ENCODE data around the gene UNC5C.

UNC5C gene

DNA sequence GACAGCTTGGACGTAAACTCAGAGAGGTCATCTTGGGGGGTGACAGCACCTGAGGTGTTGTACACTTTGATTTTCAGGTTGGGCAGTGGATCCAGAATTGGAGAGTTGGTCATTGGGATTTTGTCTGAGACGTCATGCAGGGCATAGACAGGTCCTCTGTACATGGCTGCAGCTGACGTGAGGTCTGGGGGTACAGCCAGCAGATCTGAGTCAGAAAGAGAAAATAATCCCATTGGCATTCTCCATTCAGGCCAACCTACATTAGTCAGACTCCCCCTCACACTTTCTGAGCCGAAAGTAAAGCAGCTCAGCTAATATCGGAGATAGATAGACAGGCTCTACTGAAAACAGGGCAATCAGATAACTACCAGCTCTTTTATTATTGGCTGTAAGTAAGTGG, 329.7 kb downstream of the UNC5C start:
- Histone ChIP-seq H3K4me3 (ENCODE audit: low read depth in 1 of 5, low read length in 5 of 5) (no peak overlapping the region), H3K27me3 (ENCODE audit: control insufficient read depth in 5 of 5, insufficient read depth in 4 of 5, low read length in 5 of 5) (no peaks in the 10 kb centered on the region), H3K9me3 (ENCODE audit: control insufficient read depth in 5 of 5, low read length in 5 of 5) (no peaks in the 10 kb centered on the region), H3K4me1 (ENCODE audit: control insufficient read depth in 5 of 5, insufficient read depth in 5 of 5, low read length in 5 of 5) (peaks cover 0 to 13% (median 9%) of the 10 kb centered on the region in 5 donors), H3K9ac (ENCODE audit: low read length in 5 of 5) (no peak overlapping the region), H3K27ac (ENCODE audit: low read depth, low read length) (no peak overlapping the region), H3K36me3 (ENCODE audit: control insufficient read depth in 5 of 5, insufficient read depth in 5 of 5, low read length in 5 of 5) (no peaks in the 10 kb centered on the region)

DNA sequence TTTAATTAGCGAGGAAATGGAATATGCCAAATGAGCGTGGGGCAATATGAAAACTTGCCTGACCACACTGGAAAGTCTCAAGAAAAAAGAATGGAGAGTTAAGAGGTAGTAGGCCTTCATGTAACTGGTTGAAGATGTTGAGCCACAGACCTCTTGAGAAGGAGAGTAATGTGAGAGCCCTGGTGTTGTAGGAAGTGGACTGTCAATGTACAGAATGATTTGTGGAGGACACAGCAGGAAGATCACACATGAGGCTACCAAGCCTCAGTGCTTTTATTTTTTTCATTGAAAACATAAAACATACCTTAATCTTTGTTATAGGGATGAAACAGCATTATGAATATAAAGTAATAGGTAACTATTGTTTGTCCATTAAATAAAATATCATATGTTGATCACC, 331.6 kb downstream of the UNC5C start:
- H3K4me3 ChIP-seq (ENCODE audit: low read depth in 1 of 5, low read length in 5 of 5), result no peak overlapping the region
- H3K9ac ChIP-seq (ENCODE audit: low read length in 5 of 5), result no peak overlapping the region
- H3K4me1 ChIP-seq (ENCODE audit: control insufficient read depth in 5 of 5, insufficient read depth in 5 of 5, low read length in 5 of 5), result peaks cover 0 to 23% (median 9%) of the 10 kb centered on the region in 5 donors
- H3K36me3 ChIP-seq (ENCODE audit: control insufficient read depth in 5 of 5, insufficient read depth in 5 of 5, low read length in 5 of 5), result no peaks in the 10 kb centered on the region
- no peaks in the 10 kb centered on the region for H3K27me3 ChIP-seq (ENCODE audit: control insufficient read depth in 5 of 5, insufficient read depth in 4 of 5, low read length in 5 of 5)
- no peaks in the 10 kb centered on the region for H3K9me3 ChIP-seq (ENCODE audit: control insufficient read depth in 5 of 5, low read length in 5 of 5)
- no peak overlapping the region for H3K27ac ChIP-seq (ENCODE audit: low read depth, low read length)

DNA sequence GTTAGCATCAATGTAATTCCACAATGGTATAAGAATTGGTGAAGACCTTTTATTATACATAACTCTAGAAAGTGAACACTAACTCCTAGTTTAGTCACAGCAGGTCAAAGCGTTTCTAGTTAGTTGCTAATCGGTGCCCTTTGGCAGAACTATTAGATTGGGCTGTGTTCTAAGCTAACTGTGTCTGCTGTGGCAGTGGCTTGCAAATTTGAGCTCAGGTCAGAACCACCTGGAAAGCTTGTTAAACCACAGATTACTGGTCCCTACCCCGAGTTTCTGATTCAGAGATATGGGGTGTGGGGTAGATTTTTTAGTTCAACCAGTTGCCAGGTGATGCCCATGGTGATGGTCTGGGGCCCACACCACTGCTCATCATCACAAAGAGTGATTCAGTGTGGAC, 332.1 kb downstream of the UNC5C start:
- Histone ChIP-seq H3K4me1 (ENCODE audit: control insufficient read depth in 5 of 5, insufficient read depth in 5 of 5, low read length in 5 of 5) (peaks cover 0 to 23% (median 9%) of the 10 kb centered on the region in 5 donors), H3K9ac (ENCODE audit: low read length in 5 of 5) (no peak overlapping the region), H3K27me3 (ENCODE audit: control insufficient read depth in 5 of 5, insufficient read depth in 4 of 5, low read length in 5 of 5) (no peaks in the 10 kb centered on the region), H3K9me3 (ENCODE audit: control insufficient read depth in 5 of 5, low read length in 5 of 5) (no peaks in the 10 kb centered on the region), H3K27ac (ENCODE audit: low read depth, low read length) (no peak overlapping the region), H3K36me3 (ENCODE audit: control insufficient read depth in 5 of 5, insufficient read depth in 5 of 5, low read length in 5 of 5) (no peaks in the 10 kb centered on the region), H3K4me3 (ENCODE audit: low read depth in 1 of 5, low read length in 5 of 5) (no peak overlapping the region)

DNA sequence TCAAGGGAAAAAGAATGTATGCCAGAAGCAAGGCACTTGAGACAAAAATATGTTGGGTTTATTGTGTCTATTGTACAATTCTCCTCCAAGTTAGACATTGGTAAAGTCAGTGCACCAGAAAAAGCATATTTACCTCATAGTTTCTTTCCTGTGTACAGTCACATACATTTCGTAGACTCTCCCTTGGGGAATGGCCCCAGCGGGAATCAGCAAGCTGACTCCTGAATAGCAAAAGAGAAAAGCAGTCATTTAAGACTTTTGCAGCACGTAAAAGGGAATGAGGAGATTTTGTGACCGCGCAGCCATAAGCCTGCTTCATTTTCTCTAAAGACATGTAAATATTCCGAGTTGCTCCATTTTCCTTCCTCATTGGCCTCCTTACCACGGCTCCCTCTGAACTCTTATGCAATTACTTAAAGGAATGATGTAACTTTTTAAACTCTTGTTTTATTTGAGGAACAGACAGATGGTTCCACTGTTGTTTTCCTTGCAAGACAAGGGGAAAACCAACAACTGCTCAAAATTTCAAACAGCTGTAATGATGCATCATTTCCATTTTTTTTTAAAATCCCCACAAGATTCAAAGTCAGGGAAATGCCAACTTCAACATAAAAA, 332.7 kb downstream of the UNC5C start:
- H3K4me1 ChIP-seq (ENCODE audit: control insufficient read depth in 5 of 5, insufficient read depth in 5 of 5, low read length in 5 of 5), result peaks cover 0 to 23% (median 9%) of the 10 kb centered on the region in 5 donors
- no peak overlapping the region for H3K9ac ChIP-seq (ENCODE audit: low read length in 5 of 5)
- H3K27me3 ChIP-seq (ENCODE audit: control insufficient read depth in 5 of 5, insufficient read depth in 4 of 5, low read length in 5 of 5), result no peaks in the 10 kb centered on the region
- H3K27ac ChIP-seq (ENCODE audit: low read depth, low read length), result no peak overlapping the region
- H3K4me3 ChIP-seq (ENCODE audit: low read depth in 1 of 5, low read length in 5 of 5), result peak overlapping the region in 2 of 5 donors; percentile 1 to 8
- H3K36me3 ChIP-seq (ENCODE audit: control insufficient read depth in 5 of 5, insufficient read depth in 5 of 5, low read length in 5 of 5), result no peaks in the 10 kb centered on the region
- no peaks in the 10 kb centered on the region for H3K9me3 ChIP-seq (ENCODE audit: control insufficient read depth in 5 of 5, low read length in 5 of 5)

DNA sequence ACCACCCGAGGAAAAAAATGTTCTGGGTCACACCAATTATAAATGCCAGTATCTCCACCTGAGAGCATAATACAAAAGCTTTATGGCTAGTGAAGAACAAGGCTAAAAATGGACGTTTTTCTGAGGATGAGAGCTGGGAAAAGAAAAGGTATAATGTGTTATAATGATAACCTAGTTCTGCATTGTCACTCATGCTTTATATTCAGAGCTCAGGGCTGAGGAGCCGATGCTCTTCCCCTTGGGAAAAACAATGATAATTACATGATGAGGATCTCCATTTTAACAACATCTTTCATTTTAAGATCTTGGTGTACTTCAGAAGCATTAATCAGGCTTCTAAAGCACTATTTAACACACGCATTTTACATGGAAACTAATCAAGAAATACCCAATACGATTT, 333.7 kb downstream of the UNC5C start:
- H3K9me3 ChIP-seq (ENCODE audit: control insufficient read depth in 5 of 5, low read length in 5 of 5), result no peaks in the 10 kb centered on the region
- H3K4me1 ChIP-seq (ENCODE audit: control insufficient read depth in 5 of 5, insufficient read depth in 5 of 5, low read length in 5 of 5), result peaks cover 0 to 23% (median 9%) of the 10 kb centered on the region in 5 donors
- no peak overlapping the region for H3K27ac ChIP-seq (ENCODE audit: low read depth, low read length)
- H3K27me3 ChIP-seq (ENCODE audit: control insufficient read depth in 5 of 5, insufficient read depth in 4 of 5, low read length in 5 of 5), result no peaks in the 10 kb centered on the region
- no peak overlapping the region for H3K4me3 ChIP-seq (ENCODE audit: low read depth in 1 of 5, low read length in 5 of 5)
- H3K36me3 ChIP-seq (ENCODE audit: control insufficient read depth in 5 of 5, insufficient read depth in 5 of 5, low read length in 5 of 5), result no peaks in the 10 kb centered on the region
- H3K9ac ChIP-seq (ENCODE audit: low read length in 5 of 5), result no peak overlapping the region

DNA sequence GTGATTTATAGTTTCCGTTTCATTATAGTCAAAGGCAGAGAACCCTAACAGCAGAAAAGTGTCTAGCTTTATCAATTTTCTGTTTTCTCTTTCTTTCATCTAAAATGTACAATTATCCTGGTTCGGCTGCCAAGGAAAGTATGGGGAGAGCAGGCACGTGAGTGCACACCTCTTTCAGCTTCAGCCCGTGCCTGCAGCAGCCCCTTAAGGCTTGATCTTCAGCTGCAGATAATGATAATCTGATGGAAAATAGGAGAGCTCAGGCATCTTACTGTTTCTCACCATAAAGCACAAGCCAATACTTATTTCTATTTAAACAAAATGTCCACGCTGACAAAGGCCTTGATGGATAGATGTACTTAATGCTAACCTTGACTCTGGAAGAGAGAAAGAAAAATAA, 334.4 kb downstream of the UNC5C start:
- H3K9ac ChIP-seq (ENCODE audit: low read length in 5 of 5), result no peak overlapping the region

DNA sequence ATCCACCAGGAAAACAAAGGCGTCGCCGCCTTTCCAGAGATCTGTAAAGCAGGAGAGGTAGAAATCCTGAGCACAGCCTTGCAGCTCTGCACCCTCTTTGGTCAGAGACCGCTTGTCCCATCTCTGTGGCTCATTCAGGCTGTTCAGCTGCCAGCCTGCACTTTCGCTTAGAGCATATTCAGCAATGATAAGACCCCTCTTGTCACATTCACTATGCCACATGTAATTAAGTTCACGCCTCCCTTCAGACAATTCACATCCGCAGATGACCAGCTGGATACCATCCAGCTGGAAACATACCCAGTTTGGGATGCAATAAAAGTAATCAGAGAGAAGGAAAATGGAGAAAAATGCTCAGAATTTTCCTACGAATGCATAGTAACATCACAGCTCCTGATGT, 335.4 kb downstream of the UNC5C start:
- Histone ChIP-seq H3K27ac (ENCODE audit: low read depth, low read length) (no peak overlapping the region), H3K4me3 (ENCODE audit: low read depth in 1 of 5, low read length in 5 of 5) (no peak overlapping the region), H3K9ac (ENCODE audit: low read length in 5 of 5) (no peak overlapping the region), H3K36me3 (ENCODE audit: control insufficient read depth in 5 of 5, insufficient read depth in 5 of 5, low read length in 5 of 5) (peaks cover 0 to 4% (median 0%) of the 10 kb centered on the region in 5 donors), H3K4me1 (ENCODE audit: control insufficient read depth in 5 of 5, insufficient read depth in 5 of 5, low read length in 5 of 5) (peaks cover 0 to 23% (median 9%) of the 10 kb centered on the region in 5 donors), H3K27me3 (ENCODE audit: control insufficient read depth in 5 of 5, insufficient read depth in 4 of 5, low read length in 5 of 5) (no peaks in the 10 kb centered on the region), H3K9me3 (ENCODE audit: control insufficient read depth in 5 of 5, low read length in 5 of 5) (no peaks in the 10 kb centered on the region)

More for the DNA sequence above, 334.4 kb downstream of the UNC5C start:
- Histone ChIP-seq H3K4me3 (ENCODE audit: low read depth in 1 of 5, low read length in 5 of 5) (no peak overlapping the region), H3K4me1 (ENCODE audit: control insufficient read depth in 5 of 5, insufficient read depth in 5 of 5, low read length in 5 of 5) (peaks cover 0 to 23% (median 9%) of the 10 kb centered on the region in 5 donors), H3K27me3 (ENCODE audit: control insufficient read depth in 5 of 5, insufficient read depth in 4 of 5, low read length in 5 of 5) (no peaks in the 10 kb centered on the region), H3K9me3 (ENCODE audit: control insufficient read depth in 5 of 5, low read length in 5 of 5) (no peaks in the 10 kb centered on the region), H3K27ac (ENCODE audit: low read depth, low read length) (no peak overlapping the region), H3K36me3 (ENCODE audit: control insufficient read depth in 5 of 5, insufficient read depth in 5 of 5, low read length in 5 of 5) (no peaks in the 10 kb centered on the region)

DNA sequence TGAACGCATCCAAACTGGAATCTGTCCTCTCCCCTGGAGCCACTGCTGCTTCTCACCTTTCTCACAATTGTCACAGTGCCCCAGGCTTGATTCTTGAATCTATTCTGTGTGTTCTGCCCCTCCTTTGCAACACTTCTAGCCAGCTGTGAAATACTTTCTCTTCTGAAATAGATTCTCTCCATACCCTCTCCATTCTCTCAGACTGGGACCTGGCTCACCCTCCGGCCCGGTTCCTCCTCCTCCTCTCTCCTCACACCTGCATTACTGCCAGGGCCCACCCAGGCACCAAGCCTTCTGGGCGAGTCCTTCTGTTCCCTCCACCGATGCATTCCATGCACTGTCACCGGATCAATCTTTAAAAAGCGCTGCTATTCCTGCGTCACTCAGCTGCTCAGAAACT, 336.1 kb downstream of the UNC5C start:
- Histone ChIP-seq H3K36me3 (ENCODE audit: control insufficient read depth in 5 of 5, insufficient read depth in 5 of 5, low read length in 5 of 5) (peaks cover 0 to 4% (median 0%) of the 10 kb centered on the region in 5 donors), H3K27ac (ENCODE audit: low read depth, low read length) (no peak overlapping the region), H3K4me1 (ENCODE audit: control insufficient read depth in 5 of 5, insufficient read depth in 5 of 5, low read length in 5 of 5) (peaks cover 0 to 23% (median 9%) of the 10 kb centered on the region in 5 donors), H3K4me3 (ENCODE audit: low read depth in 1 of 5, low read length in 5 of 5) (no peak overlapping the region), H3K9me3 (ENCODE audit: control insufficient read depth in 5 of 5, low read length in 5 of 5) (no peaks in the 10 kb centered on the region), H3K27me3 (ENCODE audit: control insufficient read depth in 5 of 5, insufficient read depth in 4 of 5, low read length in 5 of 5) (no peaks in the 10 kb centered on the region), H3K9ac (ENCODE audit: low read length in 5 of 5) (no peak overlapping the region)

DNA sequence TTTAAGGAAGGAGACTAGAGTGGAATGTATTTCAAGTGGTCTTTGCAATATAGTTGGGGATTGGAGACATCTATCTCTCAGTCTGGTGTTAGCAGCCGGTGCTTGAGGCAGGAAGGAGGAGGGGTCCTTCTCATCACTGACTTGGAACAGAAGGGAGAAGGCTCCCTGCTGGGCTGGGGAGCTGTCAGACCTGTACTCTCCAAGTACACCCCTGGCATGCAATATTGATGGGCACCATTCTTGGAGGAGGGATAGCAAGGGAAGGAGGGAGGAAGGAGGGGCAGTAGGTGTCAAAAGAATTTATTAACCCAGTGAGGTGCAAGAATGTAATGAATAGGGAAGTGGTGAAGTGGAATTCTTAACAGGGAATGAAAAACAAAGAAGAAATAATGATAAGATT, 338.8 kb downstream of the UNC5C start:
- Histone ChIP-seq H3K27ac (ENCODE audit: low read depth, low read length) (no peak overlapping the region), H3K4me1 (ENCODE audit: control insufficient read depth in 5 of 5, insufficient read depth in 5 of 5, low read length in 5 of 5) (peaks cover 0 to 9% (median 0%) of the 10 kb centered on the region in 5 donors), H3K36me3 (ENCODE audit: control insufficient read depth in 5 of 5, insufficient read depth in 5 of 5, low read length in 5 of 5) (peaks cover 0 to 4% (median 0%) of the 10 kb centered on the region in 5 donors), H3K27me3 (ENCODE audit: control insufficient read depth in 5 of 5, insufficient read depth in 4 of 5, low read length in 5 of 5) (no peaks in the 10 kb centered on the region), H3K9me3 (ENCODE audit: control insufficient read depth in 5 of 5, low read length in 5 of 5) (no peaks in the 10 kb centered on the region), H3K9ac (ENCODE audit: low read length in 5 of 5) (no peak overlapping the region), H3K4me3 (ENCODE audit: low read depth in 1 of 5, low read length in 5 of 5) (no peak overlapping the region)

DNA sequence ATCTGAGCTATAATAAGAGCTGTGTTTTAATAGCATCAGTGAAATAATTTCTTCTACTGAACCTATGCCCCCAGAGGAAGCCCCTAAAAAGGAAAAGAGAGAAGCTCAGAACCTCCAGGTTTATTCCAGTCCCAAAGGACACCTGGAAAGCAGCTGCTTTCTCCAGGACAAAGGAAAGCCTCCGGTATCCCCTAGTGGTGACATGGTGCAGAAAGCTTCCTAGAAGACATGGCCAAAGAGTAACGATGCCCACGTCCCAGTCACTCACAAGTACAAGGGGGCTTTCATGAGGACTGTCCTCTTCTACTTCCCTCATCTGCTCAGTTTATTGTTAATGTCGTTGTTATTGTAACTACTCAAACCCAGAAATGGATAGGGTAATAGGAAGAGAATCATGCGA, 343.9 kb downstream of the UNC5C start:
- H3K9ac ChIP-seq (ENCODE audit: low read length in 5 of 5), result no peak overlapping the region

More for the DNA sequence above, 343.9 kb downstream of the UNC5C start:
- H3K4me3 ChIP-seq (ENCODE audit: low read depth in 1 of 5, low read length in 5 of 5), result no peak overlapping the region
- peaks cover 0 to 4% (median 0%) of the 10 kb centered on the region in 5 donors for H3K36me3 ChIP-seq (ENCODE audit: control insufficient read depth in 5 of 5, insufficient read depth in 5 of 5, low read length in 5 of 5)
- H3K27me3 ChIP-seq (ENCODE audit: control insufficient read depth in 5 of 5, insufficient read depth in 4 of 5, low read length in 5 of 5), result no peaks in the 10 kb centered on the region
- no peak overlapping the region for H3K27ac ChIP-seq (ENCODE audit: low read depth, low read length)
- no peaks in the 10 kb centered on the region for H3K9me3 ChIP-seq (ENCODE audit: control insufficient read depth in 5 of 5, low read length in 5 of 5)
- H3K4me1 ChIP-seq (ENCODE audit: control insufficient read depth in 5 of 5, insufficient read depth in 5 of 5, low read length in 5 of 5), result peaks cover 0 to 5% (median 0%) of the 10 kb centered on the region in 5 donors

All from subcutaneous abdominal adipose tissue (tissue), 5 donors.